Mesothelial cell of epicardium (in vitro differentiated cells): Measurements from ENCODE around the gene ALAS1. TPM values are rescaled to one million over a fixed set of nuclear protein-coding genes. Genes with fewer than 3 reads are reported as not detected.

Experiments used
- DNase-seq, 2 experiments: peaks; one replicate each; pipeline ENCODE4 v3.0.0; 2021; ENCODE audit warnings: low spot score in 2 of 2; ENCODE audit not compliant: unreplicated experiment in 2 of 2
- H3K27ac Mint-ChIP-seq: 2 replicates; pipeline ENCODE4 v1.8.0; 2021; ENCODE audit warnings: mixed read lengths
- H3K27me3 Mint-ChIP-seq: 2 replicates; pipeline ENCODE4 v1.8.0; 2021; ENCODE audit warnings: low read depth, mixed read lengths
- H3K36me3 Mint-ChIP-seq: 2 replicates; pipeline ENCODE4 v1.8.0; 2021; ENCODE audit warnings: mixed read lengths
- H3K4me1 Mint-ChIP-seq: 2 replicates; pipeline ENCODE4 v1.8.0; 2021; ENCODE audit warnings: mixed read lengths
- H3K4me3 Mint-ChIP-seq: 2 replicates; pipeline ENCODE4 v1.8.0; 2021; ENCODE audit warnings: mild to moderate bottlenecking, moderate library complexity, mixed read lengths
- H3K9me3 Mint-ChIP-seq: 2 replicates; pipeline ENCODE4 v1.8.0; 2021; ENCODE audit warnings: mixed read lengths
- CTCF ChIP-seq: fragments of 200-600 bp; sonication (generic); IDR thresholded peaks from one replicate; pipeline ENCODE4 v1.5.0; 2021; ENCODE audit warnings: antibody characterized with exemption; ENCODE audit not compliant: unreplicated experiment
- total RNA-seq: library from RNA; stranded (reverse); gene quantifications from 3 replicates; pipeline ENCODE4 v1.2.1, GENCODE V29; 2021

ALAS1 gene
- total RNA-seq, 1 donor from 2014 or later, result 32.1 TPM

GRCh38 chr3:52231502-52232278 is 33.7 kb downstream of the ALAS1 start:
- Mint-ChIP-seq H3K4me3 (no peak overlapping the region), H3K27ac (no peak overlapping the region), H3K4me1 (no peaks in the 10 kb centered on the region), H3K36me3 (peaks cover 11% of the 10 kb centered on the region), H3K9me3 (no peaks in the 10 kb centered on the region), H3K27me3 (no peaks in the 10 kb centered on the region)
- peak; percentile 56 to 82 for DNase-seq
- peak; percentile 71 for TF ChIP-seq CTCF

- Mint-ChIP-seq H3K9me3 (no peaks in the 10 kb centered on the region), H3K4me1 (peaks cover 3% of the 10 kb centered on the region), H3K27me3 (no peaks in the 10 kb centered on the region), H3K27ac (no peak overlapping the region), H3K4me3 (no peak overlapping the region), H3K36me3 (peaks cover 11% of the 10 kb centered on the region)
- TF ChIP-seq CTCF, result no peak
- no peak for DNase-seq
Observed at GRCh38 chr3:52232279-52233107, 34.5 kb downstream of the ALAS1 start.

- DNase-seq, result no peak
- TF ChIP-seq CTCF, result no peak
- peaks cover 3% of the 10 kb centered on the region for H3K4me1 Mint-ChIP-seq
- H3K27me3 Mint-ChIP-seq, result no peaks in the 10 kb centered on the region
- no peak overlapping the region for H3K27ac Mint-ChIP-seq
- H3K9me3 Mint-ChIP-seq, result no peaks in the 10 kb centered on the region
- H3K36me3 Mint-ChIP-seq, result peaks cover 11% of the 10 kb centered on the region
- no peak overlapping the region for H3K4me3 Mint-ChIP-seq
Observed at GRCh38 chr3:52233108-52233591, 35.2 kb downstream of the ALAS1 start.

GRCh38 chr3:52233968-52234367 is 36.0 kb downstream of the ALAS1 start:
- H3K4me3 Mint-ChIP-seq, result no peak overlapping the region
- peaks cover 11% of the 10 kb centered on the region for H3K36me3 Mint-ChIP-seq
- H3K9me3 Mint-ChIP-seq, result no peaks in the 10 kb centered on the region
- no peak overlapping the region for H3K27ac Mint-ChIP-seq
- H3K27me3 Mint-ChIP-seq, result no peaks in the 10 kb centered on the region
- DNase-seq, result no peak
- no peak for TF ChIP-seq CTCF
- peaks cover 8% of the 10 kb centered on the region for H3K4me1 Mint-ChIP-seq

- peaks cover 11% of the 10 kb centered on the region for H3K36me3 Mint-ChIP-seq
- no peak overlapping the region for H3K27ac Mint-ChIP-seq
- H3K4me3 Mint-ChIP-seq, result no peak overlapping the region
- H3K4me1 Mint-ChIP-seq, result peaks cover 11% of the 10 kb centered on the region
- DNase-seq, result no peak
- no peaks in the 10 kb centered on the region for H3K27me3 Mint-ChIP-seq
- no peak for TF ChIP-seq CTCF
- no peaks in the 10 kb centered on the region for H3K9me3 Mint-ChIP-seq
Observed at GRCh38 chr3:52234516-52235447, 36.8 kb downstream of the ALAS1 start.
